Measurements from ENCODE around the gene HSD17B10.
"Not testable (repeated sequence)": the region's sequence is repeated elsewhere in the genome, so short reads cannot be mapped to it uniquely, and the experiment has no call there.

HSD17B10 gene

GRCh38 chrX:53433651-53434639, at the start of gene HSD17B10:
HSD17B10 (minus strand) TSS chrX:53434370; CDS start chrX:53434345, 25 bp downstream.
- DNase-seq (ENCODE audit: low read depth in 1 of 2, low spot score in 1 of 2), result peak; percentile 65 to 76

GRCh38 chrX:53483416-53483815, 49.2 kb upstream of the HSD17B10 start:
- DNase-seq (ENCODE audit: low read depth in 1 of 2, low spot score in 1 of 2), result no peak

- peak in 1 of 2 donors; percentile 17 for DNase-seq (ENCODE audit: low read depth in 1 of 2, low spot score in 1 of 2)
Observed at GRCh38 chrX:53481816-53482465, 47.8 kb upstream of the HSD17B10 start.

- no peak for DNase-seq (ENCODE audit: low read depth in 1 of 2, low spot score in 1 of 2)
Observed at GRCh38 chrX:53481093-53481492, 46.9 kb upstream of the HSD17B10 start.

- no peak for DNase-seq (ENCODE audit: low read depth in 1 of 2, low spot score in 1 of 2)
Observed at GRCh38 chrX:53479301-53479700, 45.1 kb upstream of the HSD17B10 start.

- DNase-seq (ENCODE audit: low read depth in 1 of 2, low spot score in 1 of 2), result no peak
Observed at GRCh38 chrX:53476371-53476770, 42.2 kb upstream of the HSD17B10 start.

- DNase-seq (ENCODE audit: low read depth in 1 of 2, low spot score in 1 of 2), result no peak
Observed at GRCh38 chrX:53474707-53475106, 40.5 kb upstream of the HSD17B10 start.

- no peak for DNase-seq (ENCODE audit: low read depth in 1 of 2, low spot score in 1 of 2)
Observed at GRCh38 chrX:53471346-53471745, 37.2 kb upstream of the HSD17B10 start.

- not testable (repeated sequence) for DNase-seq (ENCODE audit: low read depth in 1 of 2, low spot score in 1 of 2)
Observed at GRCh38 chrX:53468659-53469058, 34.5 kb upstream of the HSD17B10 start.

GRCh38 chrX:53458082-53458481, 23.9 kb upstream of the HSD17B10 start:
- DNase-seq (ENCODE audit: low read depth in 1 of 2, low spot score in 1 of 2), result no peak

GRCh38 chrX:53456254-53456653, 22.1 kb upstream of the HSD17B10 start:
- no peak for DNase-seq (ENCODE audit: low read depth in 1 of 2, low spot score in 1 of 2)

- DNase-seq (ENCODE audit: low read depth in 1 of 2, low spot score in 1 of 2), result no peak
Observed at GRCh38 chrX:53452812-53453211, 18.6 kb upstream of the HSD17B10 start.

- no peak for DNase-seq (ENCODE audit: low read depth in 1 of 2, low spot score in 1 of 2)
Observed at GRCh38 chrX:53449632-53450031, 15.5 kb upstream of the HSD17B10 start.

- no peak for DNase-seq (ENCODE audit: low read depth in 1 of 2, low spot score in 1 of 2)
Observed at GRCh38 chrX:53447441-53447840, 13.3 kb upstream of the HSD17B10 start.

- DNase-seq (ENCODE audit: low read depth in 1 of 2, low spot score in 1 of 2), result no peak
Observed at GRCh38 chrX:53445977-53446376, 11.8 kb upstream of the HSD17B10 start.

GRCh38 chrX:53442322-53442631, 8.1 kb upstream of the HSD17B10 start:
- no peak for DNase-seq (ENCODE audit: low read depth in 1 of 2, low spot score in 1 of 2)

GRCh38 chrX:53441531-53442321, 7.6 kb upstream of the HSD17B10 start:
- peak; percentile 40 to 59 for DNase-seq (ENCODE audit: low read depth in 1 of 2, low spot score in 1 of 2)

- no peak for DNase-seq (ENCODE audit: low read depth in 1 of 2, low spot score in 1 of 2)
Observed at GRCh38 chrX:53440621-53441517, 6.7 kb upstream of the HSD17B10 start.

GRCh38 chrX:53440101-53440500, 5.9 kb upstream of the HSD17B10 start:
- DNase-seq (ENCODE audit: low read depth in 1 of 2, low spot score in 1 of 2), result no peak

- DNase-seq (ENCODE audit: low read depth in 1 of 2, low spot score in 1 of 2), result no peak
Observed at GRCh38 chrX:53438832-53439230, 4.7 kb upstream of the HSD17B10 start.
